Smooth muscle cell of the umbilical artery (primary cell): Measurements from ENCODE around the gene SMARCA2. TPM values are rescaled to one million over a fixed set of nuclear protein-coding genes. Genes with fewer than 3 reads are reported as not detected.

ENCODE experiments used
- total RNA-seq: library from RNA; depleted of rRNA; stranded (reverse); fragments of >200 nt; gene quantifications from 2 replicates; pipeline ENCODE4 v1.2.3, GENCODE V29; 2014

Gene SMARCA2
- total RNA-seq: 44.2 and 67.0 TPM in 2 replicates

GRCh38 chr9:2014696-2015580 is at the start of gene SMARCA2:
TSS of gene SMARCA2 (plus strand) at chr9:2015347. CDS start at chr9:2029023, 13,676 bp downstream.

